Renal pelvis (tissue), 12 donors: ENCODE measurements around the gene RHOT2. TPM values are rescaled to one million over a fixed set of nuclear protein-coding genes. Genes with fewer than 3 reads are reported as not detected.
A peak's percentile ranks its signal among the peaks of the same experiment; 100 is the strongest.

ENCODE experiments used
- DNase-seq: peaks from one replicate; pipeline ENCODE4 v3.0.0-alpha.2; 2013
- long read RNA-seq, 16 experiments: transcript quantifications; one replicate each; lab custom pipeline, GENCODE V29; 2026
- polyA plus RNA-seq, 3 donors: library from polyadenylated mRNA; unstranded; fragments of 120-200 nt; gene quantifications; one replicate each; pipeline ENCODE4 v1.2.1, GENCODE V29; 2013; ENCODE audit not compliant: insufficient read length in 3 of 3

Gene RHOT2
- 100 to 1,000 TPM in 1 of 3 donors, 10 to 100 TPM in 2; 85.9 to 117 (median 97.9) TPM for polyA plus RNA-seq
- long read RNA-seq, donor 1, partial matches to known transcripts: 0 of 4 reads
- long read RNA-seq, donor 1, other reads (novel, unspliced or antisense): 0 of 4 reads
- long read RNA-seq, donor 2, transcript RHOT2-201 (19 exons, 2,539 nt): major isoform, 9 of 14 reads
- long read RNA-seq, donor 2, partial matches to known transcripts: 0 of 14 reads
- long read RNA-seq, donor 2, other reads (novel, unspliced or antisense): 0 of 14 reads
- long read RNA-seq, donor 3, transcript RHOT2-201 (19 exons, 2,539 nt): major isoform, 8 of 11 reads
- long read RNA-seq, donor 3, partial matches to known transcripts: 0 of 11 reads
- long read RNA-seq, donor 3, other reads (novel, unspliced or antisense): 0 of 11 reads
- long read RNA-seq, donor 4, transcript RHOT2-201 (19 exons, 2,539 nt): major isoform, 6 of 14 reads
- long read RNA-seq, donor 4, partial matches to known transcripts: 0 of 14 reads
- long read RNA-seq, donor 4, other reads (novel, unspliced or antisense): 0 of 14 reads
- long read RNA-seq, donor 5, partial matches to known transcripts: 0 of 5 reads
- long read RNA-seq, donor 5, other reads (novel, unspliced or antisense): 0 of 5 reads
- long read RNA-seq, donor 6, transcript RHOT2-208 (2 exons, 397 nt): major isoform, 5 of 15 reads
- long read RNA-seq, donor 6, partial matches to known transcripts: 7 of 15 reads
- long read RNA-seq, donor 6, other reads (novel, unspliced or antisense): 0 of 15 reads
- long read RNA-seq, donor 7, transcript RHOT2-208 (2 exons, 397 nt): minor isoform, 5 of 14 reads
- long read RNA-seq, donor 7, transcript RHOT2-201 (19 exons, 2,539 nt): major isoform, 8 of 14 reads
- long read RNA-seq, donor 7, partial matches to known transcripts: 0 of 14 reads
- long read RNA-seq, donor 7, other reads (novel, unspliced or antisense): 0 of 14 reads
- long read RNA-seq, donor 8: 0 reads
- long read RNA-seq, donor 9, transcript RHOT2-208 (2 exons, 397 nt): major isoform, 6 of 14 reads
- long read RNA-seq, donor 9, partial matches to known transcripts: 5 of 14 reads
- long read RNA-seq, donor 9, other reads (novel, unspliced or antisense): 0 of 14 reads
- long read RNA-seq, donor 10, transcript RHOT2-208 (2 exons, 397 nt): major isoform, 5 of 8 reads
- long read RNA-seq, donor 10, partial matches to known transcripts: 0 of 8 reads
- long read RNA-seq, donor 10, other reads (novel, unspliced or antisense): 0 of 8 reads
- long read RNA-seq, donor 11, partial matches to known transcripts: 0 of 5 reads
- long read RNA-seq, donor 11, other reads (novel, unspliced or antisense): 0 of 5 reads
- long read RNA-seq, donor 12, transcript RHOT2-201 (19 exons, 2,539 nt): major isoform, 9 of 16 reads
- long read RNA-seq, donor 12, partial matches to known transcripts: 0 of 16 reads
- long read RNA-seq, donor 12, other reads (novel, unspliced or antisense): 0 of 16 reads
- long read RNA-seq, donor 13, partial matches to known transcripts: 0 of 6 reads
- long read RNA-seq, donor 13, other reads (novel, unspliced or antisense): 0 of 6 reads
- long read RNA-seq, donor 14: 0 reads
- long read RNA-seq, donor 15: 0 reads
- long read RNA-seq, donor 16, transcript RHOT2-208 (2 exons, 397 nt): major isoform, 5 of 17 reads
- long read RNA-seq, donor 16, partial matches to known transcripts: 6 of 17 reads
- long read RNA-seq, donor 16, other reads (novel, unspliced or antisense): 0 of 17 reads

GRCh38 chr16:667780-668518 lies at the start of gene RHOT2:
RHOT2 (plus strand) TSS chr16:668132; CDS start chr16:668200, 68 bp downstream.
- peak; percentile 92 for DNase-seq

DNA sequence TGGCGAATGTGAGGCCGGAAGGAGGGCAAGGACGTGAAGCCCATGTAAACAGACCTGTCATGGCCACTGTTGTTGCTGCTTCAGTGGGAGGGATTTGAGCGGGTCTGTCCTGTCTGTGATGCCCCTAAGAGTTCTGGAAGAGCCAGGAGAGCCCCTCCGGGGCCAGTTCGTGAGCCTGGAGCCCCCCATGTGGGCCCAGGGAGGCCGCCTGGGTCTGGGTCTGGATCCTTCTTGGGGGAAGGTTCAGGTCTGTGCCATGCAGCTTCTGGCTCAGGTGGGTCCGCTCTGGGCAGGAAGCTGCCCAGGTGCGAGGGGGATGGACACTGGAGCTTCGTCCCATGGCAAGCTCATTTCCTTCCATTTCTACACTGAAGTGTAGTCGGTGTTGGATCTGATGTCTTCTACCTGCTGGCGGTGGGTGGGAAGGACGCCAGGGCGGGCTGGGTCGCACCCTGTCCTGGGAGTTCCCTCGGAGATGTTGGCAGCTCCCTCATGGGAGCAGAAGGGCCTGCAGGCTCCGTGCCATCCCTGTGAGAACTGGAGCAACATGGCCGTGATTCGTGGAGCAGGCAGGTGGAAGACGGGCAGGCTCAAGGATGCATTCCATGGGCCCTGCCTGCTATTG lies 48.3 kb upstream of the RHOT2 start:
- DNase-seq: no peak

- DNase-seq: no peak
Measured at GRCh38 chr16:620700-621525, 47.0 kb upstream of the RHOT2 start.

DNA sequence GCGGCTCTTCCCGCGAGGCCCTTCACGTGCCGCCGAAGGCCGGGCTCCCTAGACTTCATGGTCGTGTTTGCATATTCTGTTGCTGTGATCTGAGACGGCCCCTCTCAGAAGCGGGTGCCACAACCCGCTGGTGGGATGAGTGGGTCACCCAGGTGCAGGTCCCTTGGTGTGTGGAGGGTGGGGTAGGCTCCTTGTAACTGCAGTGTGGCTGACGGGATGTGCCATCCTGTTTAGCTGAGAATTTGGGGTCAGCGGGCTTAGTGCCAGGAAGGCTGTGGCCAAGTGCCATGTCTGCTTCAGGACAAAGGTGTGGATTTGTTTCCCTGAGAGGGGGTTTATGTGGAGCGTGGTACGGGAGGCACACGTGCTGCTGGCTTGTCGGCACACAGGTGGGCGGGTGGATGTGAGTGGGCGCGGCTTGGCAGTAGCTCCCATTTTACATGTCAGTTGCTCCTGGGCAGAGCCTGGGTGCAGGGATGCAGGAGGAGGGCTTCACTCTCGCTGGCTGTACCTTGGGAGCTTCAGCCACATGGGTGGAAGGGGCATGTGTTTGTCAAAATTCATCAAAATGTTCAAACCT lies 46.3 kb upstream of the RHOT2 start:
- no peak for DNase-seq

DNA sequence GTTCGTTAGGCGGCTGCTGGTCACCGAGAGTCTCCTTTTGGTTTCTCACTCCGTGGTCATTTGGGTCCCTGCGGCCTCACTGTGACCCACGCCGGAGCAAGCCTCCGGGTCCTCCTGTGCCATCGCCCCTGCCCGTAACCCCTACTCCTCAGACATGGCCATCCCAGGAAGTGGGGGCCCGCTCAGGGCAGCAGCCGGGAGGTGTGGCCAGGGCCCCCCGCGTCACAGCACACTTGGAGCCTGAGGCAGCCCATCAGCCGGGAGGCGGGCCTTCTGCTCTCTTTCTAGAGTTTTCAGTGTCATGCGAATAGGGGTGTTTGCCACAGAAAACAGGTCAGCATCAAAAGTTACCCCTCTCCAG lies 45.0 kb upstream of the RHOT2 start:
- DNase-seq: no peak

GRCh38 chr16:624526-625070 lies 43.3 kb upstream of the RHOT2 start:
- DNase-seq: no peak

- DNase-seq: no peak
Measured at GRCh38 chr16:625117-625976, 42.6 kb upstream of the RHOT2 start.

- no peak for DNase-seq
Measured at GRCh38 chr16:625977-626765, 41.8 kb upstream of the RHOT2 start.

GRCh38 chr16:626787-627453 lies 41.0 kb upstream of the RHOT2 start:
- DNase-seq: no peak

DNA sequence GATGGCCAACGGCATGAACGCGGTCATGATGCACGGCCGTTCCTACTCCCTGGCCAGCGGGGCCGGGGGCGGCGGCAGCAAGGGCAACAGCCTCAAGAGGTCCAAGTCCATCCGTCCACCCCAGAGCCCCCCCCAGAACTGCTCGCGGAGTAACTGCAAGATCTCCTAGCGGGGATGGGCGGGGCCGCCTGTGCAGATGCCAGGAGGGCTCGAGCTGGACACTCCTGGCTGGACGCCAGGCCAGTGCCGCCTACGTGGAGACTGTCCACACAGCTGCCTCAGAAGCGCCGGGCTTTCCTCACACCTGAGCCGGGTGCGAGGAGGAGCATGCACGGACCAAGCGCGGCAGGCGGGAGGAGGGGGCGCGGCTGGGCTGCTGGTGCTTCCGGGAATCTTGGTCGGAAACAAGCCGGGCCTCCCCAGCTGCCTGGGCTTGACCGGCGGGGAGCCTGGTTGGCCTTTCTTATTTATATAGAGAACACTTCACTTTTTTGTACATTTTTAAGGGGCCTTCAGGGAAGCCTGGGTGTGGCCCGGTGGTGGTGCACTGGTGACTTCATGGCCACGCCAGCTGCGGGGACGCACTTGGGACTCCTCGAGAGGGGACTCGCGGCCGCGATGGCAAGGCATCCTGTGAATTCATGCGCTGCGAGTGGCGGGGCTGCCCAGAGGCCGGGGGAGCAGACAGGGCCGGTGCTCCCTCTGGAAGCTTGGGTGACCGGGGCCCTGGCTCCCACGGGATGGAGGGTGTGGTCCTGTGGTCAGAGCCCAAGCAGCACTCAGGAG lies 40.3 kb upstream of the RHOT2 start:
- no peak for DNase-seq

- DNase-seq: no peak
Measured at GRCh38 chr16:628321-629061, 39.4 kb upstream of the RHOT2 start.

GRCh38 chr16:629185-629832 lies 38.6 kb upstream of the RHOT2 start:
- no peak for DNase-seq

DNA sequence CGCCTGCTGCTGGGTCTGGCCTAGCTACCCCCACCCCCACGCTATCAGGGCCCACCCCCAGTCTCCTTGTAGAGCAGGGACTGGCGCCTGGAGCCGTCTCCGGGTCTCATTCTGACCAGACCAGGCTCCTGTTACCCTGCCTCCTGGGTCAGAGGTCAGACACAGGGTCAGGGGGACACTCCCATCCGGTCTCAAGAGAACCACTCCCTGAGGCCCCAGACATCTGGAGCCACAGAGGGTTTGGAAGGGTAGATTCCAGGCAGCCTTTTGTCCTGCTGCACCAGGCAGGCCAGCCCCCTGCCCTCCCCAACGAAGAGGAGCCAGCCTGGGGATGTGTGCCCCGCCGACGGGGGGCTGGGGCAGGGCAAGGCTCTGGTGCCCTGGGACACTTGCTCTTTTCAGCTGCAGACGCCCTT lies 38.1 kb upstream of the RHOT2 start:
- no peak for DNase-seq
